NCI-H187 treated with DMSO at 0.1 percent for 48 hours (cell line): ENCODE data around the gene CCR6.
"Not testable (repeated sequence)": the region's sequence is repeated elsewhere in the genome, so short reads cannot be mapped to it uniquely, and the experiment has no call there.

Source experiments
- DNase-seq: peaks from one replicate; lab custom pipeline; 2025; lab: John Stamatoyannopoulos, UW

CCR6 gene

GRCh38 chr6:167141667-167142432 is 19.0 kb downstream of the CCR6 start:
- DNase-seq, result no peak

GRCh38 chr6:167142433-167142761 is 19.5 kb downstream of the CCR6 start:
- no peak for DNase-seq

- DNase-seq, result no peak
Observed at GRCh38 chr6:167143041-167143440, 20.1 kb downstream of the CCR6 start.

GRCh38 chr6:167145461-167145860 is 22.6 kb downstream of the CCR6 start:
- no peak for DNase-seq

- DNase-seq, result no peak
Observed at GRCh38 chr6:167146135-167146534, 23.2 kb downstream of the CCR6 start.

GRCh38 chr6:167146977-167147376 is 24.1 kb downstream of the CCR6 start:
- no peak for DNase-seq

GRCh38 chr6:167148021-167148420 is 25.1 kb downstream of the CCR6 start:
- DNase-seq, result no peak

- DNase-seq, result no peak
Observed at GRCh38 chr6:167148997-167149396, 26.1 kb downstream of the CCR6 start.

GRCh38 chr6:167150941-167151549 is 28.1 kb downstream of the CCR6 start:
- no peak for DNase-seq

GRCh38 chr6:167151648-167152047 is 28.8 kb downstream of the CCR6 start:
- DNase-seq, result no peak

GRCh38 chr6:167152862-167153261 is 30.0 kb downstream of the CCR6 start:
- no peak for DNase-seq

GRCh38 chr6:167153521-167153959 is 30.6 kb downstream of the CCR6 start:
- no peak for DNase-seq

GRCh38 chr6:167154291-167154690 is 31.4 kb downstream of the CCR6 start:
- DNase-seq, result no peak

GRCh38 chr6:167154895-167155294 is 32.0 kb downstream of the CCR6 start:
- no peak for DNase-seq

- no peak for DNase-seq
Observed at GRCh38 chr6:167157414-167157813, 34.5 kb downstream of the CCR6 start.

- DNase-seq, result no peak
Observed at GRCh38 chr6:167157863-167158262, 35.0 kb downstream of the CCR6 start, which contains the start of gene GPR31. GPR31 (minus strand) TSS chr6:167157980; CDS start chr6:167157831, 149 bp downstream.

GRCh38 chr6:167161851-167162467 is 39.1 kb downstream of the CCR6 start:
- no peak for DNase-seq

GRCh38 chr6:167162591-167162990 is 39.7 kb downstream of the CCR6 start:
- no peak for DNase-seq

GRCh38 chr6:167163476-167164011 is 40.6 kb downstream of the CCR6 start:
- no peak for DNase-seq

- no peak for DNase-seq
Observed at GRCh38 chr6:167164261-167164660, 41.4 kb downstream of the CCR6 start.

GRCh38 chr6:167165858-167166471 is 43.1 kb downstream of the CCR6 start:
- DNase-seq, result no peak

- DNase-seq, result not testable (repeated sequence)
Observed at GRCh38 chr6:167167699-167168098, 44.8 kb downstream of the CCR6 start.
